Measurements from ENCODE around the gene DCAF15.

- TF ChIP-seq EZH2phosphoT487 (IDR thresholded peaks at IDR 0.05; ENCODE audit: insufficient read depth, low read depth) (no peak), EZH2 (IDR thresholded peaks at IDR 0.05; ENCODE audit: insufficient read depth, poor library complexity, severe bottlenecking) (no peak)
Observed at GRCh38 chr19:13976446-13976845, 24.1 kb downstream of the DCAF15 start.

All from GM23248 (cell line).